CD8-positive, alpha-beta memory T cell (primary cell): ENCODE measurements around the gene ANKS3. TPM values are rescaled to one million over a fixed set of nuclear protein-coding genes. Genes with fewer than 3 reads are reported as not detected.
"Not testable (repeated sequence)": the region's sequence is repeated elsewhere in the genome, so short reads cannot be mapped to it uniquely, and the experiment has no call there.

Experiments used
- CTCF ChIA-PET: fragments of 350-600 bp; sonication (Branson Sonifier 250); formaldehyde crosslinking; loops from one replicate; lab custom pipeline; 2021; ENCODE audit warnings: antibody characterized with exemption; lab: Charles Lee
- POLR2A ChIA-PET: fragments of 350-600 bp; sonication (Branson Sonifier 250); formaldehyde crosslinking; loops from one replicate; lab custom pipeline; 2021; ENCODE audit warnings: antibody characterized with exemption; lab: Charles Lee
- DNase-seq, 5 donors: peaks; one replicate each; pipeline versions ENCODE4 v3.0.0 to v3.0.0-alpha.2; 2020 to 2022; ENCODE audit warnings: mixed read lengths in 1 of 5
- H3K27ac ChIP-seq: one replicate; pipeline ENCODE4 v1.7.0; 2013; ENCODE audit warnings: low read depth, mild to moderate bottlenecking, low read length, moderate library complexity
- H3K27me3 ChIP-seq: 2 replicates; pipeline ENCODE4 v1.7.0; 2013; ENCODE audit warnings: low read length, mild to moderate bottlenecking; ENCODE audit not compliant: insufficient read depth, poor library complexity, severe bottlenecking
- H3K36me3 ChIP-seq: 2 replicates; pipeline ENCODE4 v1.7.0; 2013; ENCODE audit warnings: mild to moderate bottlenecking, low read length, moderate library complexity; ENCODE audit not compliant: insufficient read depth
- H3K4me1 ChIP-seq: 2 replicates; pipeline ENCODE4 v1.7.0; 2013; ENCODE audit warnings: mild to moderate bottlenecking, low read length, moderate library complexity; ENCODE audit not compliant: insufficient read depth
- H3K4me3 ChIP-seq: 2 replicates; pipeline ENCODE4 v1.7.0; 2013; ENCODE audit warnings: mild to moderate bottlenecking, low read length
- H3K9me3 ChIP-seq: 2 replicates; pipeline ENCODE4 v1.7.0; 2013; ENCODE audit warnings: mild to moderate bottlenecking, low read length
- H3K27ac Mint-ChIP-seq, 8 donors: one replicate each; pipeline ENCODE4 v1.8.0; 2020 to 2021; ENCODE audit warnings: mixed read lengths in 8 of 8, mild to moderate bottlenecking in 6 of 8, inconsistent platforms in 3 of 8, moderate library complexity in 3 of 8
- H3K27me3 Mint-ChIP-seq, 2 donors: one replicate each; pipeline ENCODE4 v1.8.0; 2020 to 2021; ENCODE audit warnings: mixed read lengths in 2 of 2, mild to moderate bottlenecking in 1 of 2, moderate library complexity in 1 of 2
- H3K36me3 Mint-ChIP-seq, 3 donors: one replicate each; pipeline ENCODE4 v1.8.0; 2020 to 2021; ENCODE audit warnings: mixed read lengths in 3 of 3, inconsistent platforms in 1 of 3, mild to moderate bottlenecking in 1 of 3
- H3K4me1 Mint-ChIP-seq, 3 donors: one replicate each; pipeline ENCODE4 v1.8.0; 2020 to 2021; ENCODE audit warnings: mixed read lengths in 3 of 3, inconsistent platforms in 1 of 3, mild to moderate bottlenecking in 1 of 3
- H3K4me3 Mint-ChIP-seq, 7 donors: one replicate each; pipeline ENCODE4 v1.8.0; 2020 to 2021; ENCODE audit warnings: mixed read lengths in 7 of 7, mild to moderate bottlenecking in 6 of 7, moderate library complexity in 4 of 7, inconsistent platforms in 2 of 7
- H3K9me3 Mint-ChIP-seq, 5 donors: one replicate each; pipeline ENCODE4 v1.8.0; 2020 to 2022; ENCODE audit warnings: mixed read lengths in 5 of 5, mild to moderate bottlenecking in 3 of 5, moderate library complexity in 2 of 5, inconsistent platforms in 1 of 5
- polyA plus RNA-seq: library from polyadenylated mRNA; unstranded; fragments of 300-500 nt; fragmentation: Illumina TruSeq; gene quantifications from one replicate; pipeline ENCODE4 v1.2.3, GENCODE V29; 2021
- total RNA-seq, 2 experiments: library from RNA; stranded (reverse); gene quantifications; one replicate each; pipeline ENCODE4 v1.2.3, GENCODE V29; 2021

The ANKS3 gene
- total and polyA plus RNA-seq, 3 experiments from 2014 or later: 4.3 to 18.5 (median 16.9) TPM

- Histone ChIP-seq H3K27ac (no peak overlapping the region), H3K36me3 (no peaks in the 10 kb centered on the region), H3K4me3 (no peak overlapping the region), H3K9me3 (no peaks in the 10 kb centered on the region), H3K4me1 (peaks cover 8% of the 10 kb centered on the region), H3K27me3 (no peaks in the 10 kb centered on the region)
- Mint-ChIP-seq H3K4me3 (no peak overlapping the region), H3K4me1 (peaks cover 13 to 42% (median 25%) of the 10 kb centered on the region in 3 donors), H3K27me3 (peaks cover 0 to 2% of the 10 kb centered on the region in 2 donors), H3K9me3 (no peaks in the 10 kb centered on the region), H3K36me3 (peaks cover 0 to 6% (median 0%) of the 10 kb centered on the region in 3 donors), H3K27ac (peak overlapping the region in 1 of 8 donors; percentile 14)
- ChIA-PET POLR2A (no interaction called here), CTCF (no interaction called here)
- DNase-seq: no peak
Measured at GRCh38 chr16:4745274-4745569, 11.2 kb upstream of the ANKS3 start.

GRCh38 chr16:4744555-4745273, 10.6 kb upstream of the ANKS3 start:
- no peak overlapping the region for H3K27ac ChIP-seq
- peaks cover 0 to 2% of the 10 kb centered on the region in 2 donors for H3K27me3 Mint-ChIP-seq
- H3K36me3 ChIP-seq: no peaks in the 10 kb centered on the region
- H3K9me3 ChIP-seq: no peaks in the 10 kb centered on the region
- peaks cover 13 to 42% (median 25%) of the 10 kb centered on the region in 3 donors for H3K4me1 Mint-ChIP-seq
- H3K9me3 Mint-ChIP-seq: no peaks in the 10 kb centered on the region
- no peak overlapping the region for H3K4me3 ChIP-seq
- H3K4me1 ChIP-seq: peaks cover 8% of the 10 kb centered on the region
- no peak overlapping the region for H3K27ac Mint-ChIP-seq
- no peak for DNase-seq
- ChIA-PET POLR2A (no interaction called here), CTCF (no interaction called here)
- no peak overlapping the region for H3K4me3 Mint-ChIP-seq
- peaks cover 0 to 4% (median 0%) of the 10 kb centered on the region in 3 donors for H3K36me3 Mint-ChIP-seq
- no peaks in the 10 kb centered on the region for H3K27me3 ChIP-seq

DNA sequence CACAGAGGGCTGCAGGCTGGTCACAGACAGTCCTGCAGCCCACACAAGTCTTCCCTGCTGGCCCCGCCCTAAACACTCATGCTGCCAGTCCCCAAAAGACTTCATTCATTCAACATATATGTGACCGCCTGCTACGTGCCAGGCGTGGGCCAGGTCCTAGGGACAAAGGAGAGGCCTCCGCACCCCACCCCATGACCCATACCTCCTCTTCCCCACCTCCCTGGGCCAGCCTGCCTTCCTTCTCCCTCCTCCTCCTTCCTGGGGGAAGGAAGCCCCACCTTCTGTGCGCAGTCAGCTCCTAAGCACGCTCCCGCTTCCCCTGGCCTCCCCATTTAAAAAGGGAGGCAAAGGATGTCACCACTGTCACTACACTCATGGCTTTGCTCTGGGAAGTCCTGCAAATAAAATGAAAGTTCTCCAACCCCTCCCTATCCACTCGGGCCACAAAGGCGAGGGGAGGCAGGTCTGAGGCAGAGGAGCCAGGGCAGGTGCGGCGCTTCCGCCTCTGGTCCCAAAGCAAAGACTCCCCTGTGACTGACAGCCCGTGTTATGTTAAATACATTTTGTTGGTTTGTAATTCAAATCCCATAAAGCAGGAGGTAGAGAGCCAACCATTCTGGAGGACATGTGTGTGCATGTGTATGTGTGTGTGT, 9.3 kb upstream of the ANKS3 start:
- H3K27me3 ChIP-seq: no peaks in the 10 kb centered on the region
- H3K4me3 Mint-ChIP-seq: peak overlapping the region in 6 of 7 donors; percentile 24 to 70 (median 56)
- no peak for DNase-seq
- peaks cover 8% of the 10 kb centered on the region for H3K4me1 ChIP-seq
- no peaks in the 10 kb centered on the region for H3K36me3 Mint-ChIP-seq
- POLR2A ChIA-PET: no interaction called here
- no peak overlapping the region for H3K27ac ChIP-seq
- H3K9me3 Mint-ChIP-seq: no peaks in the 10 kb centered on the region
- peaks cover 0 to 2% of the 10 kb centered on the region in 2 donors for H3K27me3 Mint-ChIP-seq
- CTCF ChIA-PET: no interaction called here
- no peaks in the 10 kb centered on the region for H3K9me3 ChIP-seq
- H3K27ac Mint-ChIP-seq: peak overlapping the region in 1 of 8 donors; percentile 79
- no peaks in the 10 kb centered on the region for H3K36me3 ChIP-seq
- H3K4me1 Mint-ChIP-seq: peaks cover 9 to 33% (median 20%) of the 10 kb centered on the region in 3 donors
- no peak overlapping the region for H3K4me3 ChIP-seq

DNA sequence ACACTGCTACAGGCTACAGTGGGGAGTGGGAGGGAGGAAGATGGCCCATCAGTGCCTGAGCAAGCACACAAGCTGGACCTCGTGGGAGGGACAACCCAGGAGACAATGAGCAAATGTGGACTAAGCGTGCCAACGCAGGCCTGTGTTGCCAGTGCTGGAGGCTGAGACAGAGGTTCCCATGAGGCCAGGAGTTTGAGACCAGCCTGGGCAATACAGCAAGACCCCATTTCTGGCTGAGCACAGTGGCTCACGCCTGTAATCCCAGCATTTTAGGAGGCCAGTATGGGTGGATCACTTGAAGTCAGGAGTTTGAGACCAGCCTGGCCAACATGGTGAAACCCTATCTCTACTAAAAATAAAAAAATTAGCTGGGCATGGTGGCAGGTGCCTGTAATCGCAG, 4.3 kb upstream of the ANKS3 start:
- H3K9me3 ChIP-seq, H3K27ac Mint-ChIP-seq, H3K36me3 Mint-ChIP-seq, CTCF ChIA-PET, H3K9me3 Mint-ChIP-seq, H3K27me3 Mint-ChIP-seq, H3K27me3 ChIP-seq, H3K4me3 ChIP-seq, POLR2A ChIA-PET, H3K4me1 ChIP-seq, H3K27ac ChIP-seq, H3K36me3 ChIP-seq, DNase-seq: not testable (repeated sequence)
- H3K4me1 Mint-ChIP-seq: peaks cover 13 to 24% (median 13%) of the 10 kb centered on the region in 3 donors
- H3K4me3 Mint-ChIP-seq: peak overlapping the region in 1 of 7 donors; percentile 49

- Histone ChIP-seq H3K27me3 (no peaks in the 10 kb centered on the region), H3K4me1 (peaks cover 13% of the 10 kb centered on the region), H3K4me3 (no peak overlapping the region), H3K27ac (no peak overlapping the region), H3K36me3 (no peaks in the 10 kb centered on the region), H3K9me3 (no peaks in the 10 kb centered on the region)
- ChIA-PET CTCF (no interaction called here), POLR2A (no interaction called here)
- peak in 1 of 5 donors; percentile 20 for DNase-seq
- peaks cover 17 to 24% (median 20%) of the 10 kb centered on the region in 3 donors for H3K4me1 Mint-ChIP-seq
- no peak overlapping the region for H3K27ac Mint-ChIP-seq
- no peaks in the 10 kb centered on the region for H3K9me3 Mint-ChIP-seq
- H3K27me3 Mint-ChIP-seq: peaks cover 0 to 2% of the 10 kb centered on the region in 2 donors
- H3K4me3 Mint-ChIP-seq: peak overlapping the region in 1 of 7 donors; percentile 49
- peaks cover 0 to 10% (median 0%) of the 10 kb centered on the region in 3 donors for H3K36me3 Mint-ChIP-seq
Measured at GRCh38 chr16:4737545-4737944, 3.5 kb upstream of the ANKS3 start.

DNA sequence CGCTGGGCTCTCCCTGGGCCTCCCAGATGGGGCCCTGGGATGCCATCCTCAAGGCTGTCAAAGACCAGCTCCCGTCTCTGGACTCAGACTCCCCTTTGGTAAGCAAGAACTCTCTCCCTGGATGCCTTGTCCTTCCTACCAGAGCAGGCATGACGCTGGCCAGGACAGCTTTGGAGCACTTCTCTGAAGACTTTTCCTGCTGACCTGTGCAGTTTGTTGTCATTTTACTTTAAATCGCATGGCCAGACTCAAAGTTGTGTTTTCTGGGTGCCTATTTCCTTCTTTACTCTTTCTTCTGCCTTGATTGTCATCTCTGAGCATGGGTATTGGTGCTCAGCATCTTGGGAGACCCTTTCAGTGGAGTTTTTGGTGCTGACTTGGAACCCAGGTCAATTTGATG, 2.5 kb upstream of the ANKS3 start:
- no peaks in the 10 kb centered on the region for H3K36me3 ChIP-seq
- Mint-ChIP-seq H3K4me1 (peaks cover 19 to 29% (median 21%) of the 10 kb centered on the region in 3 donors), H3K9me3 (no peaks in the 10 kb centered on the region), H3K4me3 (peak overlapping the region in 4 of 7 donors; percentile 35 to 47 (median 40)), H3K27ac (peak overlapping the region in 1 of 8 donors; percentile 81), H3K27me3 (peaks cover 0 to 2% of the 10 kb centered on the region in 2 donors), H3K36me3 (peaks cover 0 to 10% (median 0%) of the 10 kb centered on the region in 3 donors)
- peaks cover 18% of the 10 kb centered on the region for H3K4me1 ChIP-seq
- POLR2A ChIA-PET: interaction anchor here (0.6 kb wide), 1 partner anchor 196 kb away, joined by 4 read pairs; no protein-coding TSS in a partner anchor
- no peaks in the 10 kb centered on the region for H3K9me3 ChIP-seq
- no peaks in the 10 kb centered on the region for H3K27me3 ChIP-seq
- no peak overlapping the region for H3K4me3 ChIP-seq
- DNase-seq: peak in 1 of 5 donors; percentile 1
- H3K27ac ChIP-seq: no peak overlapping the region
- CTCF ChIA-PET: no interaction called here

GRCh38 chr16:4734730-4735535, 862 bp upstream of the ANKS3 start:
- ChIA-PET POLR2A (interaction anchor here (0.5 to 2.2 kb wide), 14 partner anchors 13 to 334 kb away, joined by 3 to 27 read pairs (median 4); partner anchors contain the start of genes GLYR1, NAGPA, NUDT16L1 and ROGDI), CTCF (interaction anchor here (0.8 to 2.1 kb wide), 14 partner anchors 11 to 363 kb away, joined by 3 to 12 read pairs (median 4); partner anchors contain the start of genes HMOX2, MGRN1, NAGPA and NUDT16L1)
- Histone ChIP-seq H3K36me3 (peaks cover 4% of the 10 kb centered on the region), H3K4me1 (peaks cover 18% of the 10 kb centered on the region), H3K27ac (peak overlapping the region; percentile 88), H3K9me3 (no peaks in the 10 kb centered on the region), H3K4me3 (peak overlapping the region; percentile 99), H3K27me3 (no peaks in the 10 kb centered on the region)
- DNase-seq: peak; percentile 92 to 97 (median 94)
- H3K9me3 Mint-ChIP-seq: no peaks in the 10 kb centered on the region
- no peaks in the 10 kb centered on the region for H3K27me3 Mint-ChIP-seq
- H3K4me1 Mint-ChIP-seq: peaks cover 19 to 33% (median 25%) of the 10 kb centered on the region in 3 donors
- peak overlapping the region; percentile 86 to 97 (median 91) for H3K4me3 Mint-ChIP-seq
- H3K36me3 Mint-ChIP-seq: peaks cover 0 to 18% (median 0%) of the 10 kb centered on the region in 3 donors
- peak overlapping the region; percentile 88 to 99 (median 93) for H3K27ac Mint-ChIP-seq
